Retinal pigment epithelial cell (primary cell): ENCODE data around the gene EPHB1.

Source experiments
- DNase-seq: peaks from one replicate; pipeline ENCODE4 v3.0.0-alpha.2; 2010; ENCODE audit warnings: low read depth
- H3K4me3 ChIP-seq: 2 replicates; pipeline ENCODE4 v1.5.1; 2011; ENCODE audit warnings: mild to moderate bottlenecking, low read length, control low read depth, moderate library complexity
- CTCF ChIP-seq: conservative IDR thresholded peaks from 2 replicates; pipeline ENCODE4 v1.5.1; 2011; ENCODE audit warnings: low read depth, low read length, control low read depth, inconsistent platforms

EPHB1 gene

GRCh38 chr3:134794323-134794722 lies 737 bp upstream of the EPHB1 start:
- TF ChIP-seq CTCF, result no peak
- no peak for DNase-seq
- H3K4me3 ChIP-seq, result no peak overlapping the region

- TF ChIP-seq CTCF, result no peak
- no peak for DNase-seq
- peak overlapping the region; percentile 50 for H3K4me3 ChIP-seq
Measured at GRCh38 chr3:134795746-134796280, 753 bp downstream of the EPHB1 start.

GRCh38 chr3:134796281-134797056 lies 1.4 kb downstream of the EPHB1 start:
- H3K4me3 ChIP-seq, result peak overlapping the region; percentile 50
- no peak for TF ChIP-seq CTCF
- no peak for DNase-seq

- DNase-seq, result no peak
- TF ChIP-seq CTCF, result no peak
- peak overlapping the region; percentile 50 for H3K4me3 ChIP-seq
Measured at GRCh38 chr3:134797057-134797740, 2.1 kb downstream of the EPHB1 start.

GRCh38 chr3:134797741-134798451 lies 2.8 kb downstream of the EPHB1 start:
- TF ChIP-seq CTCF, result no peak
- no peak for DNase-seq
- H3K4me3 ChIP-seq, result no peak overlapping the region

GRCh38 chr3:134798681-134799311 lies 3.7 kb downstream of the EPHB1 start:
- no peak for DNase-seq
- TF ChIP-seq CTCF, result no peak
- H3K4me3 ChIP-seq, result no peak overlapping the region
